NCI-H2196 (cell line): ENCODE data around the gene IFRD1.

Experiments used
- DNase-seq: peaks from one replicate; lab custom pipeline; 2025; ENCODE audit not compliant: unreplicated experiment; lab: John Stamatoyannopoulos, UW

Gene IFRD1

GRCh38 chr7:112485766-112486165 lies 35.5 kb downstream of the IFRD1 start:
- DNase-seq = no peak

GRCh38 chr7:112487457-112488263 lies 37.4 kb downstream of the IFRD1 start:
- DNase-seq = no peak

- no peak for DNase-seq
These were observed 37.9 kb downstream of the IFRD1 start for GRCh38 chr7:112488264-112488552.

- DNase-seq = no peak
These were observed 41.9 kb downstream of the IFRD1 start for GRCh38 chr7:112492186-112492585.

GRCh38 chr7:112494656-112495055 lies 44.4 kb downstream of the IFRD1 start:
- no peak for DNase-seq

- no peak for DNase-seq
These were observed 45.0 kb downstream of the IFRD1 start for GRCh38 chr7:112495156-112495788.

GRCh38 chr7:112495810-112496462 lies 45.7 kb downstream of the IFRD1 start:
- peak; percentile 31 for DNase-seq

- no peak for DNase-seq
These were observed 47.2 kb downstream of the IFRD1 start for GRCh38 chr7:112497481-112497880.

- DNase-seq = no peak
These were observed 50.4 kb downstream of the IFRD1 start for GRCh38 chr7:112500619-112501018.

- no peak for DNase-seq
These were observed 51.7 kb downstream of the IFRD1 start for GRCh38 chr7:112501801-112502503.

- DNase-seq = no peak
These were observed 52.4 kb downstream of the IFRD1 start for GRCh38 chr7:112502700-112503099.

GRCh38 chr7:112503361-112503972 lies 53.2 kb downstream of the IFRD1 start:
- DNase-seq = no peak

- no peak for DNase-seq
These were observed 53.9 kb downstream of the IFRD1 start for GRCh38 chr7:112504093-112504695.

- no peak for DNase-seq
These were observed 55.2 kb downstream of the IFRD1 start for GRCh38 chr7:112505495-112505894.

GRCh38 chr7:112508404-112508803 lies 58.1 kb downstream of the IFRD1 start:
- no peak for DNase-seq

- no peak for DNase-seq
These were observed 59.1 kb downstream of the IFRD1 start for GRCh38 chr7:112509402-112509801.

- no peak for DNase-seq
These were observed 59.9 kb downstream of the IFRD1 start for GRCh38 chr7:112510001-112510742.

GRCh38 chr7:112510743-112511110 lies 60.5 kb downstream of the IFRD1 start:
- DNase-seq = no peak

- DNase-seq = no peak
These were observed 61.4 kb downstream of the IFRD1 start for GRCh38 chr7:112511451-112512202.
